ENCODE measurements around the gene COPS6. TPM values are rescaled to one million over a fixed set of nuclear protein-coding genes. Genes with fewer than 3 reads are reported as not detected.

Gene COPS6
- total RNA-seq, 4 donors from 2014 or later, result 18.3 to 61.3 (median 44.5) TPM

Small RNAs within 50 kb of the gene (small RNA-seq; reads per million reads assigned to genes)
- 24.8 to 120 (median 85.1) reads per million in 4 donors for gene MIR106B
- 509 to 1,826 (median 1,198) reads per million in 4 donors for gene MIR25
- gene MIR93, result 107 to 467 (median 227) reads per million in 4 donors

Other genes with a start within 250 kb of the COPS6 start
- not detected for gene OR2AE1, start 211.9 kb upstream of the COPS6 start, total RNA-seq
- gene TRIM4, start 169.4 kb upstream of the COPS6 start, total RNA-seq, result 10 to 100 TPM; 20.9 to 43.3 (median 39.6) TPM
- gene GJC3, start 159.3 kb upstream of the COPS6 start, total RNA-seq, result not detected
- 10 to 100 TPM in 1 of 4 donors, 1 to 10 TPM in 1, not detected in 2; 3.2 to 17.1 TPM for gene AZGP1, start 112.9 kb upstream of the COPS6 start, total RNA-seq
- gene ZKSCAN1, start 73.4 kb upstream of the COPS6 start, total RNA-seq, result 10 to 100 TPM; 63.1 to 97.5 (median 84.5) TPM
- gene ZSCAN21, start 39.2 kb upstream of the COPS6 start, total RNA-seq, result 10 to 100 TPM in 2 of 4 donors, 1 to 10 TPM in 1, under 1 TPM in 1; 0.75 to 28.7 (median 10.0) TPM
- 10 to 100 TPM; 37.4 to 42.7 (median 41.0) TPM for gene ZNF3, start 7.2 kb upstream of the COPS6 start, total RNA-seq
- gene MCM7, start 12.4 kb downstream of the COPS6 start, total RNA-seq, result 10 to 100 TPM; 30.3 to 72.6 (median 38.7) TPM
- gene AP4M1, start 12.7 kb downstream of the COPS6 start, total RNA-seq, result 10 to 100 TPM; 16.5 to 86.0 (median 54.9) TPM
- 100 to 1,000 TPM in 1 of 4 donors, 10 to 100 TPM in 3; 18.0 to 581 (median 43.9) TPM for gene TAF6, start 30.4 kb downstream of the COPS6 start, total RNA-seq
- gene CNPY4, start 30.7 kb downstream of the COPS6 start, total RNA-seq, result 1 to 10 TPM; 4.9 to 9.4 (median 7.0) TPM
- gene MBLAC1, start 38.0 kb downstream of the COPS6 start, total RNA-seq, result 1 to 10 TPM in 2 of 4 donors, not detected in 2; 4.4 to 5.6 TPM
- 100 to 1,000 TPM; 105 to 403 (median 256) TPM for gene LAMTOR4, start 59.9 kb downstream of the COPS6 start, total RNA-seq
- gene TRAPPC14, start 69.8 kb downstream of the COPS6 start, total RNA-seq, result 100 to 1,000 TPM in 1 of 4 donors, 10 to 100 TPM in 3; 43.5 to 111 (median 51.2) TPM
- gene GAL3ST4, start 79.6 kb downstream of the COPS6 start, total RNA-seq, result 1 to 10 TPM in 3 of 4 donors, not detected in 1; 2.0 to 5.1 (median 3.8) TPM
- 10 to 100 TPM in 2 of 4 donors, 1 to 10 TPM in 1, not detected in 1; 3.5 to 17.2 (median 12.5) TPM for gene GPC2, start 88.4 kb downstream of the COPS6 start, total RNA-seq
- gene STAG3, start 88.9 kb downstream of the COPS6 start, total RNA-seq, result 1 to 10 TPM in 2 of 4 donors, under 1 TPM in 1, not detected in 1; 0.96 to 9.4 (median 2.2) TPM
- 1 to 10 TPM in 2 of 4 donors, not detected in 2; 2.2 to 4.3 TPM for gene PVRIG, start 131.0 kb downstream of the COPS6 start, total RNA-seq
- gene SPDYE3, start 218.7 kb downstream of the COPS6 start, total RNA-seq, result not detected